ENCODE measurements around the gene ALDH16A1.

DNA sequence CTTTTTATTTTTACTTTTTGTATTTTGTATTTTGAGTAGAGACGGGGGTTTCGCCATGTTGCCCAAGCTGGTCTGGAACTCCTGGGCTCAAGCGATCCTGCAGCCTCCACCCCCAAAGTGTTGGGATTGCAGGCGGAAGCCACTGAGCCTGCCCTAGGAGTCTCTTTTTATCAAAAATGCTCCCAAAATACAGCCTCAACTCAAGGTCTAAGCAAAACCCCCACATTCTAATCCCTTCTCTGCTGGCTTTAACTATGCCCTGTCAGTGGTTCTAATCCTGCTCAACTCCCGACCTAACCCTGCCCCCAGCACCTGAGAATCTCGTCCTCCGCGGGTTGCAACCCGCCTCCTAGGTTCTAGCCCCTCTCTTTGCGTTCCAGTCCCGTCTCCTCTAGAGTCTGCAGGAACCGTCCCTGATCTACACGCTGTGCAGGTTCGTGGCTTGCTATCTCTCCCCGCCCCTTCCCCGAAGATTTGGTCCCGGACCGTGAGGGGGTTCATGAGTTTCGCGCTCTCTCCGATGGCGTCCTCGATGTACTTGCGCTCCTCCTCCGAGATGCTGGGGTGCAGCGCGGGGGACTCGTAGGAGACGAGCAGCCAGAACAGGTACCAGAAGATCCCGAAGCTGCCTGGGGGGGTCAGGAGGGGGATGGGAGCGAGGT is 19.7 kb upstream of the ALDH16A1 start:
- TF ChIP-seq, protein P1, sequence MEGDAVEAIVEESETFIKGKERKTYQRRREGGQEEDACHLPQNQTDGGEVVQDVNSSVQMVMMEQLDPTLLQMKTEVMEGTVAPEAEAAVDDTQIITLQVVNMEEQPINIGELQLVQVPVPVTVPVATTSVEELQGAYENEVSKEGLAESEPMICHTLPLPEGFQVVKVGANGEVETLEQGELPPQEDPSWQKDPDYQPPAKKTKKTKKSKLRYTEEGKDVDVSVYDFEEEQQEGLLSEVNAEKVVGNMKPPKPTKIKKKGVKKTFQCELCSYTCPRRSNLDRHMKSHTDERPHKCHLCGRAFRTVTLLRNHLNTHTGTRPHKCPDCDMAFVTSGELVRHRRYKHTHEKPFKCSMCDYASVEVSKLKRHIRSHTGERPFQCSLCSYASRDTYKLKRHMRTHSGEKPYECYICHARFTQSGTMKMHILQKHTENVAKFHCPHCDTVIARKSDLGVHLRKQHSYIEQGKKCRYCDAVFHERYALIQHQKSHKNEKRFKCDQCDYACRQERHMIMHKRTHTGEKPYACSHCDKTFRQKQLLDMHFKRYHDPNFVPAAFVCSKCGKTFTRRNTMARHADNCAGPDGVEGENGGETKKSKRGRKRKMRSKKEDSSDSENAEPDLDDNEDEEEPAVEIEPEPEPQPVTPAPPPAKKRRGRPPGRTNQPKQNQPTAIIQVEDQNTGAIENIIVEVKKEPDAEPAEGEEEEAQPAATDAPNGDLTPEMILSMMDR (IDR thresholded peaks at IDR 0.05) = no peak
- TF ChIP-seq POLR2A (IDR thresholded peaks at IDR 0.05) = no peak
